Neutrophil (primary cell): ENCODE results near the gene CKLF.
"Not testable (repeated sequence)": the region's sequence is repeated elsewhere in the genome, so short reads cannot be mapped to it uniquely, and the experiment has no call there.

Experiments
- H3K27ac ChIP-seq: fragments of 200-600 bp; sonication (generic); 2 replicates; pipeline ENCODE4 v1.5.1; 2016; ENCODE audit warnings: mild to moderate bottlenecking, moderate library complexity
- H3K27me3 ChIP-seq: fragments of 200-600 bp; sonication (generic); 2 replicates; pipeline ENCODE4 v1.6.0; 2016; ENCODE audit warnings: mild to moderate bottlenecking
- H3K36me3 ChIP-seq: fragments of 200-600 bp; sonication (generic); 2 replicates; pipeline ENCODE4 v1.5.1; 2017
- H3K4me1 ChIP-seq, 2 experiments: fragments of 200-600 bp in 1 of 2; sonication (generic) in 1 of 2; 1 replicate in 1 of 2; 2 replicates in 1 of 2; pipeline versions ENCODE4 v1.5.1 to v1.6.1; 2013 to 2016; ENCODE audit warnings: low read depth in 1 of 2, low read length in 1 of 2, mild to moderate bottlenecking in 1 of 2, moderate library complexity in 1 of 2; ENCODE audit not compliant: control insufficient read depth in 1 of 2, insufficient read depth in 1 of 2
- H3K4me3 ChIP-seq, 2 experiments: fragments of 200-600 bp in 1 of 2; sonication (generic) in 1 of 2; 1 replicate in 1 of 2; 2 replicates in 1 of 2; pipeline ENCODE4 v1.5.1; 2013 to 2016; ENCODE audit warnings: low read depth in 1 of 2, low read length in 1 of 2, mild to moderate bottlenecking in 1 of 2, moderate library complexity in 1 of 2
- H3K9me3 ChIP-seq: fragments of 200-600 bp; sonication (generic); 2 replicates; pipeline ENCODE4 v1.5.1; 2016
- CTCF ChIP-seq: fragments of 200-600 bp; sonication (generic); IDR thresholded peaks from 2 replicates; pipeline ENCODE4 v1.5.1; 2016; ENCODE audit warnings: antibody characterized with exemption

CKLF gene

DNA sequence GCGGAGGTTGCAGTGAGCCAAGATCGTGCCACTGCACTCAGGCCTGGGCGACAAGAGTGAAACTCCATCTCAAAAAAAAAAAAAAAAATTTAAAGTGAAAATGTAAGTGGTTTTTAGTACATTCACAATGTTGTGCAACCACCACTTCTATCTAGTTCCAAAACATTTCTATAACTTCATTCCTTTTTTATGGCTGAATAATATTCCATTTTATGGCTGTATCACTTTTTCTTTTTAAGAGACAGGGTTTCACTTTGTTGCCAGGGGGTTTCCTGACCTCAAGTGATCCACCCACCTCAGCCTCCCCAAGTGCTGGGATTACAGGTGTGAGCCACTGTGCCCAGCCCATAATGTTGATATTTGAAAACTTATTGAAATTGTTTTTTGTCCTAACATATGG lies 40.4 kb downstream of the CKLF start:
- no peak for TF ChIP-seq CTCF
- H3K9me3 ChIP-seq = no peaks in the 10 kb centered on the region
- H3K4me3 ChIP-seq = no peak overlapping the region
- H3K4me1 ChIP-seq = peaks cover 28 to 39% of the 10 kb centered on the region in 2 experiments
- H3K27me3 ChIP-seq = no peaks in the 10 kb centered on the region
- no peak overlapping the region for H3K27ac ChIP-seq
- peaks cover 21% of the 10 kb centered on the region for H3K36me3 ChIP-seq

- H3K27me3 ChIP-seq = peaks cover 6% of the 10 kb centered on the region
- peaks cover 6% of the 10 kb centered on the region for H3K36me3 ChIP-seq
- no peak for TF ChIP-seq CTCF
These were observed 42.4 kb downstream of the CKLF start for GRCh38 chr16:66594739-66595138.

DNA sequence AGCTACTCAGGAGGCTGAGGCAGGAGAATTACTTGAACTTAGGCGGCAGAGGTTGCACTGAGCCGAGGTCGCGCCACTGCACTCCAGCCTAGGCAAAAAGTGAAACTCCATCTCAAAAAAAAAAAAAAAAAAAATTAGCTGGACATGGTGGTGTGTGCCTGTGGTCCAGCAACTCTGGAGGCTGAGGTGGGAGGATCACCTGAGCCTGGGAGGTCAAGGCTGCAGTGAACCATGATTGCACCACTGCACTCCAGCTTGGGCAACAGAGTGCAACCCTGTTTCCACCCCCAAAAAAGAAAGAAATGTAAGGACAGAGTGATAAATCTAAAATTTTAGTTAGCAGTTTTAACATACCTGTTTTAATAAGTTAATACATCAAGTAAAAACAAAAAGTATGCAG lies 44.2 kb downstream of the CKLF start:
- H3K27ac ChIP-seq, H3K4me3 ChIP-seq, H3K4me1 ChIP-seq, H3K27me3 ChIP-seq, H3K9me3 ChIP-seq, H3K36me3 ChIP-seq: not testable (repeated sequence)

More at GRCh38 chr16:66594739-66595138, 42.4 kb downstream of the CKLF start:
- no peak overlapping the region for H3K27ac ChIP-seq
- peaks cover 16 to 19% of the 10 kb centered on the region in 2 experiments for H3K4me1 ChIP-seq
- no peaks in the 10 kb centered on the region for H3K9me3 ChIP-seq
- no peak overlapping the region for H3K4me3 ChIP-seq

DNA sequence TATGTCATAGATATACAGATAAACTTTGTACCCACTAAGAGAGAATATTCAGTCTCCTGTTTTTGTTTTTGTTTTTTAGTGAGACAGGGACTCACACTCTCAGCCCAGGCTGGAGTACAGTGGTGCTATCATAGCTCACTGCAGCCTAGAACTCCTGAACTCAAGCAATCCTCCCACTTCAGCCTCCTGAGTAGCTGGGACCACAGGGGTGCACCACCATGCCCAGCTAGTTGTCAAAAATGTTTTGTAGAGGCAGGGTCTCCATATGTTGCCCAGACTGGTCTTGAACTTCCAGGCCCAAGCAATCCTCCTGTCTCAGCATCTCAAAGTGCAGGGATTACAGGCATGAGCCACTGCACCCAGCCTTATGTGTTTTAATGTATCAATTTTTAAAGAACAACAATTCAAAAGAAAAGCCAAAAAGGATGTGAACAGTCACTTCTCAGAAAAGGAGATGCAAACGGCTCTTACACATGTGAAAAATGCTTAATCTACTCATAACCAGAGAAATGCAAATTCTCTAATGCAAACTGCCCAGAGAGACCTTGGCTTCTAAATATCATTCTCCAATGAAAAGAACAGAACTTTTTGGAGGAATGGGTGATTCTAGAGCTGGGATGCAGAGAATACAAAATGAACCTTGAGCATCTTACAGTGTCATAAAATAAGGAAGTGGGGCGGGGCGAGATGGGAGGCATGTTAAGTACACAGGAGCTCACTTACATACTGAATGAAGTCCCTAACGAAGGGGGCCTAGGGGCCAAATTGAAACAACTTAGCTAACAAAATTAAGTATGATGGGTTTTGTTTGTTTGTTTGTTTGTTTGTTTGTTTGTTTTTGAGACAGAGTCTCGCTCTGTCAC lies 44.8 kb downstream of the CKLF start:
- Histone ChIP-seq H3K27me3 (peaks cover 10% of the 10 kb centered on the region), H3K9me3 (no peaks in the 10 kb centered on the region), H3K4me1 (no peaks in the 10 kb centered on the region), H3K27ac (no peak overlapping the region), H3K36me3 (no peaks in the 10 kb centered on the region), H3K4me3 (no peak overlapping the region)
- no peak for TF ChIP-seq CTCF

GRCh38 chr16:66598111-66598510 lies 45.7 kb downstream of the CKLF start:
- Histone ChIP-seq H3K27me3 (peaks cover 19% of the 10 kb centered on the region), H3K4me3 (no peak overlapping the region), H3K9me3 (no peaks in the 10 kb centered on the region), H3K4me1 (no peaks in the 10 kb centered on the region), H3K36me3 (no peaks in the 10 kb centered on the region), H3K27ac (no peak overlapping the region)
- TF ChIP-seq CTCF = no peak

GRCh38 chr16:66599726-66600125 lies 47.4 kb downstream of the CKLF start:
- Histone ChIP-seq H3K27ac (no peak overlapping the region), H3K9me3 (no peaks in the 10 kb centered on the region), H3K36me3 (no peaks in the 10 kb centered on the region), H3K4me1 (peaks cover 8 to 9% of the 10 kb centered on the region in 2 experiments), H3K4me3 (no peak overlapping the region), H3K27me3 (peaks cover 32% of the 10 kb centered on the region)
- no peak for TF ChIP-seq CTCF
